GM13977 (cell line): ENCODE data around the gene RAD51D.
A peak's percentile ranks its signal among the peaks of the same experiment; 100 is the strongest.

ENCODE experiments used
- DNase-seq: peaks from one replicate; pipeline ENCODE4 v3.0.0; 2012; ENCODE audit warnings: low spot score
- in situ Hi-C: fragments of 300-500 bp; cut with MboI; formaldehyde crosslinking; loops from one replicate; pipeline ENCODE4 v1.12.0; 2022; ENCODE audit warnings: low sequenced_read_pairs, low pct_unique_long_range_greater_than_20kb, mixed read lengths, inconsistent platforms; ENCODE audit not compliant: unreplicated experiment
- TF ChIP-seq, protein P1 (sequence below): IDR thresholded peaks from 2 replicates; pipeline ENCODE4 v1.5.1; 2012; ENCODE audit warnings: mild to moderate bottlenecking, control low read depth; ENCODE audit not compliant: insufficient read depth; ENCODE audit errors: extremely low read depth, missing control alignments

RAD51D gene

DNA sequence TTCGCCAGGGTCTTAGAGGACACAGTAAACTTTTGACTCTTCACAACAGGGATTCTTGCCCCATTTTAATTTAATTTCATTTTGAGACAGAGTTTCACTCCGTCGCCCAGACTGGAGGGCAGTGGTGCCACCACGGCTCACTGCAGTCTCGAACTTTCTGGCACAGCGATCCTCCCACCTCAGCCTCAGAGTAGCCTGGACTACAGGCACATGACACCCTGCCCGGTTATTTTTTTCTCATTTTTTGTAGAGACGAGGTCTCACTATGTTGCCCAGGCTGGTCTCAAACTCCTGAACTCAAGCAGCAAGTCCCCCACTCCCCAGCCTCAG, 22.8 kb upstream of the RAD51D start:
- in situ Hi-C loops, result no loop called here
- TF ChIP-seq, protein P1, sequence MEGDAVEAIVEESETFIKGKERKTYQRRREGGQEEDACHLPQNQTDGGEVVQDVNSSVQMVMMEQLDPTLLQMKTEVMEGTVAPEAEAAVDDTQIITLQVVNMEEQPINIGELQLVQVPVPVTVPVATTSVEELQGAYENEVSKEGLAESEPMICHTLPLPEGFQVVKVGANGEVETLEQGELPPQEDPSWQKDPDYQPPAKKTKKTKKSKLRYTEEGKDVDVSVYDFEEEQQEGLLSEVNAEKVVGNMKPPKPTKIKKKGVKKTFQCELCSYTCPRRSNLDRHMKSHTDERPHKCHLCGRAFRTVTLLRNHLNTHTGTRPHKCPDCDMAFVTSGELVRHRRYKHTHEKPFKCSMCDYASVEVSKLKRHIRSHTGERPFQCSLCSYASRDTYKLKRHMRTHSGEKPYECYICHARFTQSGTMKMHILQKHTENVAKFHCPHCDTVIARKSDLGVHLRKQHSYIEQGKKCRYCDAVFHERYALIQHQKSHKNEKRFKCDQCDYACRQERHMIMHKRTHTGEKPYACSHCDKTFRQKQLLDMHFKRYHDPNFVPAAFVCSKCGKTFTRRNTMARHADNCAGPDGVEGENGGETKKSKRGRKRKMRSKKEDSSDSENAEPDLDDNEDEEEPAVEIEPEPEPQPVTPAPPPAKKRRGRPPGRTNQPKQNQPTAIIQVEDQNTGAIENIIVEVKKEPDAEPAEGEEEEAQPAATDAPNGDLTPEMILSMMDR, result no peak
- DNase-seq, result no peak

DNA sequence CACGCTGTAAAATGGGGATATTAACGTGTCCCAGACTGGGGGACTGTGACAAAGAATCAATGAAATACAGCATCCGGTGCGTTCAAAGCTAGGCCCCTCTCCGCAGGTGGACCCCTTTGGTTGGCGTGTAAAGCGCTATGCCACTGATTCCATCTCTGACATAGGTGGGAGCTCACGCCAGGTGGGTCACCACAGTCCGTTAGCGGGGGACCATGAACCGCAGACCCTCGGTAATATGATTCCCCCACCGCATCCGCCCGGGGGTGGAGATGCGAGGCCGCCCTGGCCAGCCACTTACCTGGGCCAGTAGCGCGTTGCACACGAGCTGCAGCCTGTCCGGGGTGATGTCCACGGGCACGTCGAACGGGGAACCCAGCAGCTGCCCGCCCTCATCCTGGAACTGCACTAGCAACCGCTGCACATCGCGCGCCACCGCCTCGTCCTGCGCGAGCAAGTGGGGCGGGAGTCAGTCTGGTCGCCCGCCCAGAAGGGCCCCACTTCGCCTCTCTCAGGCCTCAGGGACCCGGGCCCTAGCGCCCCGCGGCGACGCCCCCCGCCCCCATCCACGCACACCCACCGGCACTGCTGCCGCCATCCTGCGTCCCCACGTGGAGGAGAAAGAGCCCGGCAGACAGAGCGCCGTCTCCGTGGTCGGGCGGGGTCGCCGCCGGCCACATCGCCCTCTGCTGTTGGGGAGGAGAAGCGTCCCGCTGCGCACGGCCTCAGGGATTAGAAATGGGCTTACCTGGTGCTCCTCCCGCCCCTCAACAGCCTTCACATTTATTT, 22.2 kb upstream of the RAD51D start, which contains the start of gene NLE1:
Gene NLE1 (minus strand): TSS at position 623 of the 786 bp plus-strand sequence. CDS start 28 bp downstream, at position 595.
- TF ChIP-seq, protein P1, result peak; percentile 97
- in situ Hi-C loops, result no loop called here
- DNase-seq, result peak; percentile 94

DNA sequence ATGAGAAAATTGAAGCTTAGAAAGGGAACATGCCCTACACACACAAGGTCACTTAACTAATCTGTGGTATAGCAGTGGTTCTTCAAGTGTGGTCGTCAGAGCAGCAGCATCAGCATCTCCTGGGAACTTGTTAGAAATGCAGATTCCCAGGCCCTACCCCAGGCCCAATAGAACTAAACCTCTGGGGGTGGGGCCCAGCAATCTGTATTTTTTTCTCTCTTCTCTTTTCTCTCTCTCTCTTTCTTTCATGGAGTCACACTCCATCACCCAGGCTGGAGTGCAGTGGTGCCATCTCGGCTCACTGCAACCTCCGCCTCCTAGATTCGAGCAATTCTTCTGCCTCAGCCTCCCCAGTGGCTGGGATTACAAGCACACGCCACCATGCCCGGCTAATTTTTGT, 18.6 kb upstream of the RAD51D start:
- TF ChIP-seq, protein P1, result peak; percentile 13
- in situ Hi-C loops, result no loop called here
- no peak for DNase-seq

DNA sequence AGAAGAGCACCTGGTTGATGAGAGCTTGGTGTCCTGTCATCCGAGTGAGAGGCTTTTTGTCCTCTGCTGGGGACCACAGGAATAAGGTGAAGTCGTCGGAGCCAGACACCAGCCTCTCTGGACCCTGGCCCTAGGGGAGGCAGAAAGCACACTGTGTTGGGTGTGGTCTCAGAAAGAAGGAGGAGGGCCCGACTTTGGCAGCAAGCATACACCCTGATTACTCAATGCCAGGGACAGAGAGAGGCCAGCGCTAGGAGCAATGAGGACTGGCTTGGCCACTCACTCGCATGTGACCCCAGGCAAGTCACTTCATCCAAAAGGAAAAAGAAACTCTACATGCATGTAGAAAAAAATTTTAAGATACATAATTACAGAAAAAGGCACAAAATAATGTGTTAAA, 15.7 kb upstream of the RAD51D start:
- no peak for DNase-seq
- in situ Hi-C loops, result no loop called here
- TF ChIP-seq, protein P1, result no peak

DNA sequence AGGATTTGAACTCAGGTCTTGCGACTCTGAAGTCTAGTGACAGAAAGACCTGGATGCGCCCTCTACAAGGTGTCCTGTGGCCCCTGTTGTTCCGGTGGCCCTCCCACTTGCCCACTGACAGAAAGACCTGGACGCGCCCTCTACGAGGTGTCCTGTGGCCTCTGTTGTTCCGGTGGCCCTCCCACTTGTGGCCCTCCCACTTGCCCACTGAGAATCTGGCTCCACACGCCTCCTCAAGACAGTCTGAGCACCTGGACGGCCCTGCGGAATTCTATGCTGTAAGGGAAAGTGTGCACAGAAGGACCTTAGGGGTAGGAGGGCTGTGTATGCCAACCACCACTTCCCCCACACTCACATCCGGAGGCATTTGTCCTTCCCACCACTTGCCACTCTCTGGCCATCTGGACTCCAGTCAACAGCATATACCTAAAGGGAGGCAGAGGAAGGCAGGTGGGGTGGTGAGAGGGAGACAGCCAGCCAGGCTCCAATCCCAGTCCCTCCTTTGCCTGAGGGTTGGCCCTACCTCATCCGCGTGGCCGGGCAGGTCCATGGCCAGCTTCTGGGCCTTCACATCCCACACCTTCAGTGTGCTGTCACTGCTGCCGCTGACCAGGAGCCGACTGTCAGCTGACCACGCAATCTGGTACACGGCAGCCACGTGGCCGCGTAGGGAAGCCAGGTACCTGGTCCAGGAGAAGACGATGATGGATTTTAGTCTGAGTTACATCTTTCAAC, 13.3 kb upstream of the RAD51D start:
- no peak for DNase-seq
- in situ Hi-C loops, result no loop called here
- TF ChIP-seq, protein P1, result no peak

DNA sequence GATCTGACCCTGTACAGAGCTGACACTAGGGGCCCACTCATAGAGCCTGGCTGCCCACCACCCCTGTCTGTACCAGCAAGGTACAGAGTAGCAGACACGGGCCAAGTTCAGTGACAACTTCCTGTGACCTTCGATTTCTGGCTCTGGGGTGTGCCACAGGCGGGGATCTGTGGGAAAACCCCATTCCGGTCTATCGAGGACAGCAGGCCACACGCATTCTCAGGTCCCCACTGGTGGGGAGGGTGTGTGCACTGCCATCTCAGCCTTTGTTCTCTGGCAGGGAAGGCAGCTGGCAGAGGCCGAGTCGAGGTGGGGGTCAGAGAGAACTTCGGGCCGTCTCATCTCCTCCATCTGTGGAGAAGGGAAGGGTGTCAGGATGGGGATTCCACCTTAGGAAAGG, 12.4 kb upstream of the RAD51D start:
- TF ChIP-seq, protein P1, result no peak
- in situ Hi-C loops, result no loop called here
- no peak for DNase-seq
